HEK293T (cell line): ENCODE measurements around the gene OXSR1.
A peak's percentile ranks its signal among the peaks of the same experiment; 100 is the strongest.
"Not testable (repeated sequence)": the region's sequence is repeated elsewhere in the genome, so short reads cannot be mapped to it uniquely, and the experiment has no call there.

Experiments used
- CTCF ChIA-PET: fragments of 350-600 bp; formaldehyde crosslinking; extraction: SDS; loops from one replicate; lab custom pipeline; 2021; ENCODE audit warnings: antibody characterized with exemption, inconsistent platforms; lab: Yijun Ruan, JAX
- POLR2A ChIA-PET: fragments of 350-600 bp; formaldehyde crosslinking; extraction: SDS; loops from one replicate; lab custom pipeline; 2020; ENCODE audit warnings: antibody characterized with exemption, inconsistent platforms; lab: Yijun Ruan, JAX
- DNase-seq: peaks from one replicate; pipeline ENCODE4 v3.0.0; 2012; ENCODE audit warnings: mixed read lengths; ENCODE audit errors: extremely low spot score
- ARNT ChIP-seq: fragments of 450-650 bp; IDR thresholded peaks from 2 replicates; pipeline ENCODE4 v1.6.1; 2017; ENCODE audit warnings: mild to moderate bottlenecking
- BHLHE40 ChIP-seq: fragments of 450-650 bp; IDR thresholded peaks from 2 replicates; pipeline ENCODE4 v1.6.1; 2016; ENCODE audit warnings: mild to moderate bottlenecking, moderate library complexity, borderline replicate concordance
- CTBP1 ChIP-seq: fragments of 450-650 bp; IDR thresholded peaks from 2 replicates; pipeline ENCODE4 v1.6.1; 2016; ENCODE audit warnings: borderline replicate concordance
- ELF4 ChIP-seq: fragments of 450-650 bp; IDR thresholded peaks from 2 replicates; pipeline ENCODE4 v1.6.1; 2017; ENCODE audit warnings: antibody characterized with exemption
- FOXA1 ChIP-seq: fragments of 450-650 bp; IDR thresholded peaks from 2 replicates; pipeline ENCODE4 v1.6.1; 2016; ENCODE audit warnings: mild to moderate bottlenecking
- FOXK2 ChIP-seq: fragments of 450-650 bp; IDR thresholded peaks from 2 replicates; pipeline ENCODE4 v1.6.1; 2016; ENCODE audit warnings: mild to moderate bottlenecking
- FOXM1 ChIP-seq: fragments of 450-650 bp; IDR thresholded peaks from 2 replicates; pipeline ENCODE4 v1.6.1; 2017; ENCODE audit warnings: mild to moderate bottlenecking, borderline replicate concordance
- HDGF ChIP-seq: fragments of 450-650 bp; IDR thresholded peaks from 2 replicates; pipeline ENCODE4 v1.6.1; 2017; ENCODE audit warnings: antibody characterized with exemption, borderline replicate concordance
- L3MBTL2 ChIP-seq: fragments of 450-650 bp; conservative IDR thresholded peaks from 2 replicates; pipeline ENCODE4 v1.6.1; 2016; ENCODE audit warnings: mild to moderate bottlenecking
- LEF1 ChIP-seq: fragments of 450-650 bp; IDR thresholded peaks from 2 replicates; pipeline ENCODE4 v1.6.1; 2017; ENCODE audit warnings: mild to moderate bottlenecking, borderline replicate concordance
- NFRKB ChIP-seq: fragments of 450-650 bp; IDR thresholded peaks from 2 replicates; pipeline ENCODE4 v1.6.1; 2016; ENCODE audit warnings: mild to moderate bottlenecking, moderate library complexity
- PKNOX1 ChIP-seq: fragments of 450-650 bp; IDR thresholded peaks from 2 replicates; pipeline ENCODE4 v1.6.1; 2016
- SP1 ChIP-seq: fragments of 450-650 bp; IDR thresholded peaks from 2 replicates; pipeline ENCODE4 v1.6.1; 2017
- SUZ12 ChIP-seq: fragments of 450-650 bp; IDR thresholded peaks from 2 replicates; pipeline ENCODE4 v1.6.1; 2016; ENCODE audit warnings: mild to moderate bottlenecking
- TARDBP ChIP-seq: fragments of 450-650 bp; IDR thresholded peaks from 2 replicates; pipeline ENCODE4 v1.6.1; 2016
- ZNF384 ChIP-seq: fragments of 450-650 bp; IDR thresholded peaks from 2 replicates; pipeline ENCODE4 v1.6.1; 2016

OXSR1 gene

GRCh38 chr3:38278841-38279240, 113.5 kb downstream of the OXSR1 start:
- TF ChIP-seq NFRKB: no peak
- TF ChIP-seq L3MBTL2: no peak
- no peak for DNase-seq
- ChIA-PET POLR2A (no interaction called here), CTCF (no interaction called here)

GRCh38 chr3:38281895-38282686, 116.8 kb downstream of the OXSR1 start, which contains the start of gene SLC22A14:
Gene SLC22A14 (plus strand): TSS chr3:38282294. CDS start chr3:38306027, 23,733 bp downstream.
- POLR2A ChIA-PET: no interaction called here
- peak; percentile 31 for DNase-seq
- CTCF ChIA-PET: interaction anchor here (1.1 kb wide), 1 partner anchor 151 kb away, joined by 3 read pairs; no protein-coding TSS in a partner anchor
- TF ChIP-seq LEF1: no peak
- TF ChIP-seq SP1: no peak
- TF ChIP-seq NFRKB: no peak
- TF ChIP-seq FOXA1: no peak
- no peak for TF ChIP-seq PKNOX1
- TF ChIP-seq ELF4: no peak
- TF ChIP-seq CTBP1: no peak
- TF ChIP-seq L3MBTL2: no peak
- no peak for TF ChIP-seq ZNF384
- TF ChIP-seq TARDBP: no peak
- TF ChIP-seq ARNT: no peak
- TF ChIP-seq FOXM1: no peak

- ChIA-PET POLR2A (no interaction called here), CTCF (no interaction called here)
- TF ChIP-seq LEF1 (no peak), ZNF384 (no peak), HDGF (no peak), CTBP1 (no peak), ARNT (no peak), NFRKB (no peak), SUZ12 (no peak), ELF4 (no peak), PKNOX1 (no peak), BHLHE40 (no peak), SP1 (no peak), TARDBP (no peak), FOXK2 (no peak), FOXM1 (no peak), FOXA1 (no peak)
- DNase-seq: no peak
Observed at GRCh38 chr3:38283810-38284755, 118.7 kb downstream of the OXSR1 start.

- TF ChIP-seq ARNT: no peak
- TF ChIP-seq NFRKB: no peak
- TF ChIP-seq FOXM1: no peak
- no peak for TF ChIP-seq FOXA1
- no peak for TF ChIP-seq SUZ12
- ChIA-PET CTCF (no interaction called here), POLR2A (no interaction called here)
- no peak for DNase-seq
Observed at GRCh38 chr3:38284756-38285150, 119.4 kb downstream of the OXSR1 start.

GRCh38 chr3:38289286-38290217, 124.2 kb downstream of the OXSR1 start:
- POLR2A ChIA-PET, DNase-seq, CTCF ChIA-PET: not testable (repeated sequence)

GRCh38 chr3:38297053-38297452, 131.7 kb downstream of the OXSR1 start:
- POLR2A ChIA-PET, DNase-seq: not testable (repeated sequence)
- CTCF ChIA-PET: interaction anchor here (1.1 kb wide), 1 partner anchor 294 kb away, joined by 3 read pairs; no protein-coding TSS in a partner anchor

GRCh38 chr3:38297537-38297936, 132.2 kb downstream of the OXSR1 start:
- ChIA-PET POLR2A (no interaction called here), CTCF (interaction anchor here (0.6 to 1.5 kb wide), 4 partner anchors 33 to 181 kb away, joined by 3 to 4 read pairs (median 3); partner anchors contain the start of gene OXSR1)
- no peak for DNase-seq
- TF ChIP-seq ARNT (no peak), FOXM1 (no peak), BHLHE40 (no peak), LEF1 (no peak)
